ENCODE measurements around the gene GRK1.
"Not testable (repeated sequence)": the region's sequence is repeated elsewhere in the genome, so short reads cannot be mapped to it uniquely, and the experiment has no call there.

GRK1 gene

DNA sequence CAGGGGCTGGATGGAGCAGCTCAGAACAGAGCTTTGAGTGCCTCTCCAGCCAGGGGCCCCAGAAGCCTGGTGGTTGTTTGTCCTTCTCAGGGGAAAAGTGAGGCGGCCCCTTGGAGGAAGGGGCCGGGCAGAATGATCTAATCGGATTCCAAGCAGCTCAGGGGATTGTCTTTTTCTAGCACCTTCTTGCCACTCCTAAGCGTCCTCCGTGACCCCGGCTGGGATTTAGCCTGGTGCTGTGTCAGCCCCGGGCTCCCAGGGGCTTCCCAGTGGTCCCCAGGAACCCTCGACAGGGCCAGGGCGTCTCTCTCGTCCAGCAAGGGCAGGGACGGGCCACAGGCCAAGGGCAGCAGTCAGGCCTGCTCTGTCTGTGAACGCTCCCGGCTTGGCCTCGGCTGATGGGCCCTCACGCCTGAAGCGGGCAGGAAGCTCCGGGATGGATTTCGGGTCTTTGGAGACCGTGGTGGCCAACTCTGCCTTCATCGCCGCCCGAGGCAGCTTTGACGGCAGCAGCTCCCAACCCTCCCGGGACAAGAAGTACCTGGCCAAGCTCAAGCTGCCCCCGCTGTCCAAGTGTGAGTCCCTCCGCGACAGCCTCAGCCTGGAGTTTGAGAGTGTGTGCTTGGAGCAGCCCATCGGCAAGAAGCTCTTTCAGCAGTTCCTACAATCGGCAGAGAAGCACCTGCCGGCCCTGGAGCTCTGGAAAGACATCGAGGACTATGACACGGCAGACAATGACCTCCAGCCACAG, at the start of gene GRK1:
Gene GRK1, plus strand, starts transcription at position 269 of the 751 bp plus-strand sequence. Its CDS starts 168 bp downstream, at position 437.
- no peak for DNase-seq

- no peak for DNase-seq
Measured at GRCh38 chr13:113617961-113618360, 49.1 kb upstream of the GRK1 start.

- no peak for DNase-seq
Measured at GRCh38 chr13:113618455-113618854, 48.6 kb upstream of the GRK1 start.

DNA sequence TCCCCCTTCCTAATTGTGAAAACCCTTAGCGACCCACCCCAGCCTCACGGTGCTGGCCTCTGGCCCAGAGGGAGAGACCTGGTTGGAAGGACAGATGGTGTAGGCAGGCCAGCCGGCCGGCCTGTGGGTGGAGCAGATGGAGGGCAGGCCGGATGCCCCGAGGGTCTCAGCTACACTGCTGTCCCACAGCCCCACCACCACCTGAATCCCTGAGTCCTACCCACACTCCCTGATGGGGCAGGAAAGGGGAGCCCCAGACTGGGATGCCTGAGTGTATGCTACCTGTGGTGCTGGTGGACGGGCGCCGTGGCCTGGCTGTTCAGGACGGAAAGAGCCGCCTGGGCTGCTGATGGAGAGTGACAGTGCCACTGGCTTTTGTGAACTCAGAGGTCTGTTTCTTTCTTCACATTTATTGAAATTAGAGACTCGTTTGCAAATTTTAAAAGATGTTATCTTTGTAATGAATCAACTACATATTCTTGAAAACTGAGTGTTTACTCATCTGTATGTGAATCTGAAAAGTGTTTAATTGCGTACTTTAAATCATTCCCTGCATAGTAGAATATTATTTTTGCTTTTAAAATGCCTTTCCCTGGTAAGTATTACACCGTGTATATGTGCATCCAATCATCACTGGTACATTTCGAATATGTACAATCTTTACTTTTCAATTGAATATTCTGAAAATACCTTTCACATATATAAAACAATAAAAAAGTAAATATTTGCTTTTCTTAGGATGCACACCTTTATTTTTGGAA, 46.8 kb upstream of the GRK1 start:
- DNase-seq, result no peak

GRCh38 chr13:113621046-113621445, 46.0 kb upstream of the GRK1 start:
- DNase-seq, result no peak

GRCh38 chr13:113621498-113621897, 45.5 kb upstream of the GRK1 start:
- not testable (repeated sequence) for DNase-seq

GRCh38 chr13:113621986-113622550, 45.0 kb upstream of the GRK1 start:
- not testable (repeated sequence) for DNase-seq

GRCh38 chr13:113622791-113623490, 44.1 kb upstream of the GRK1 start:
- no peak for DNase-seq

DNA sequence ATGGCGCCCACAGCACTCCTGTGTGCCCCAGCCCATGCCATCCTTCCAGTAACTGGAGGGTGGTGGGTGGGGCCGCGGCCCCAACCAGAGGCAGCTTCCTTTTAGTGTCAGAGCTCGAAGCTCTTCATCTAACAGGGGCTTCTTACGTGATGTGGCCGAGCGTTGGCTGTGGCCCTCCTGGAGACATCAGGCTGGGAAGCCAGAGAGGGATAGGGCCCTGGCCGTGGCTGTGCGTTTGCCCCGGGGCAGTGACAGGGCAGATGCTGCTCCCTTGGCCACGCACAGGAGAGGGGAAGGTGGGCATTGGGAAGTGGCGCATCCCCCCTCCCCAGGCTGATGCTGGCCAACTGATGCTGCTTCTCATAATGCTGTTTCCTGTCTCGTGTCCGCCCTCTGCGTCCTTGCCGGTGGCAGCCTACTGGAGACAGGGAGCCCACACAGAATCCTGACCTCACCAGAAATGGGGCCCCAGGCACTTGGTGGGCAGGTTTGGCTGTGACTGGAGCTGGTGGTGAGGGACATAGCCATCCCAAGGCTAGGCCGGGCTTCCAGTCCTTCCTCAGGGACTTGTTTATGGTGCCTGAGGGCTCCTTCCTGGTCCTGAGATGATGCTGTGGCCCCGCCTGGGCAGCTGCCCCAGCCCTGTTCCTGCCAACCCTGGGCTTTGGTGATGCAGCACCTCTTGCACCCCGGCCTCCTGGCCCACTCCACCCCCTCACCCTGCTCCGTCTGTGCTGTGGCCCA, 43.4 kb upstream of the GRK1 start:
- no peak for DNase-seq

DNA sequence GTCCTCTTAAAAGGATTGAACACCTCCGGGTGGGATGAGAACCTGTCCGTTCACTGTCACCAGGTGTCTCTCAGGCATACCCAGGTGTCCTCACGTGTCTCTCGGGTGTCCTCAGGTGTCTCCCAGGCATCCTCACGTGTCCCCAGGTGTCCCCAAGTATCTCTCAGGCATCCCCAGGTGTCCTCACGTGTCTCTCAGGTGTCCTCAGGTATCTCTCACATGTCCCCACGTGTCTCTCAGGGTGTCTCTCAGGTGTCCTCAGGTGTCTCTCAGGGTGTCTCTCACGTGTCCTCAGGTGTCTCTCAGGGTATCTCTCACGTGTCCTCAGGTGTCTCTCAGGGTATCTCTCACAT, 42.8 kb upstream of the GRK1 start:
- no peak for DNase-seq

DNA sequence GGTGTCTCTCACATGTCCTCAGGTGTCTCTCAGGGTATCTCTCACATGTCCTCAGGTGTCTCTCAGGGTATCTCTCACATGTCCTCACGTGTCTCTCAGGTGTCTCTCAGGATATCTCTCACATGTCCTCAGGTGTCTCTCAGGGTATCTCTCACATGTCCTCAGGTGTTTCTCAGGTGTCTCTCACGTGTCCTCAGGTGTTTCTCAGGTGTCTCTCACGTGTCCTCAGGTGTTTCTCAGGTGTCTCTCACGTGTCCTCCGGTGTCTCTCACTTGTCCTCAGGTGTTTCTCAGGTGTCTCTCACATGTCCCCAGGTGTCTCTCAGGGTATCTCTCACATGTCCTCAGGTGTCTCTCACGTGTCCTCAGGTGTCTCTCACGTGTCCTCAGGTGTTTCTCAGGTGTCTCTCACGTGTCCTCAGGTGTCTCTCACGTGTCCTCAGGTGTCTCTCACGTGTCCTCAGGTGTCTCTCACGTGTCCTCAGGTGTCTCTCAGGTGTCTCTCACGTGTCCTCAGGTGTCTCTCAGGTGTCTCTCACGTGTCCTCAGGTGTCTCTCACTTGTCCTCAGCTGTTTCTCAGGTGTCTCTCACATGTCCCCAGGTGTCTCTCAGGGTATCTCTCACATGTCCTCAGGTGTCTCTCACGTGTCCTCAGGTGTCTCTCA, 42.2 kb upstream of the GRK1 start:
- not testable (repeated sequence) for DNase-seq

DNA sequence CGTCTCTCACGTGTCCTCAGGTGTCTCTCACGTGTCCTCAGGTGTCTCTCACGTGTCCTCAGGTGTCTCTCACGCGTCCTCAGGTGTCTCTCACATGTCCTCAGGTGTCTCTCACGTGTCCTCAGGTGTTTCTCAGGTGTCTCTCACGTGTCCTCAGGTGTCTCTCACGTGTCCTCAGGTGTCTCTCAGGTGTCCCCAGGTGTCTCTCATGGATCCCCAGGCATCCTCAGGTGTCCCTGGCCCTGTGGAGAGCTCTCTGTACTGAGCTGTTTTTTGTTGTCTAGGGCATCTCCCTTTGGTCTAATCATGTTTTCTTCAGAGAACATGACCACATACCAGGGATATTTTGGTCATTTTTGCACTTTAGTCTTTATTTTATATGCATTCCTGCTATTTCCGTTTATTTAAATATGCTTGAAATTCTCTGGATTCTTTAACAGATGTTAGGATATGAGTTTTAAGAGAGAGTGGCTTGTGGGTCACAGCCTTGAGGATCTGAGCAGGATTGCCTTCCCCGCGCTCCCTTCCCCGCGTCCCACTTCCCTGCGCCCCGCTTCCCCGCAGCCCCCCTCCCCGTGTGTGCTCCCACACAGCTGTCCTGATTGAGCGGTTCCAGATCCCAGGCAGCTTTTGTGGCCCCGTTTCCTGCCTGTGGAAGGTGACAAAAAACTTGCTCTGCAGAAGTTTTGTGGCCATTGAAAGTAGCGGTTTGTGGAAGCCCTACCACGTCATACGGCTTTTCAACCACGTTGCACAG, 40.9 kb upstream of the GRK1 start:
- DNase-seq, result no peak

DNA sequence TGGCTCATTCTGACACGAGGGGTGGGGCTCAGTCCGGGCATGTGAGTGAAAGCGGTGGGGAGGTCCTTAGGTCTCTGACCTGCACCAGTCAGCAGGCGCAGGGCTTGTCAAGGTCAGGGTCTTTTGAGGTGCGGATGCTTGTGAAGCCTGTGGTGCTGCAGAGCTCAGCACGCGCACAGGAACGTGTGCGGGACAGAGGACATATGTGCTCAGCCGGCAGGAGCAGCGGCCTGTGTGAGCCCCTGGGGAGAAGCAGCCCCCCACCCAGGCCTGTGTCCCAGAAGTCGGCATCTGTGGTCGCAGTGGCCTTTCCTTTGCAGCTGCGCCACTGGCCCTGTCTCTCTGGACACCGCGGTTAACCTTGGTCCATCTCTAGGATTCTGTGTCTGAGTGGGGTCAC, 39.9 kb upstream of the GRK1 start:
- no peak for DNase-seq

GRCh38 chr13:113628291-113629270, 38.4 kb upstream of the GRK1 start:
- no peak for DNase-seq

- no peak for DNase-seq
Measured at GRCh38 chr13:113629866-113630265, 37.2 kb upstream of the GRK1 start.

GRCh38 chr13:113630296-113630695, 36.7 kb upstream of the GRK1 start:
- no peak for DNase-seq

DNA sequence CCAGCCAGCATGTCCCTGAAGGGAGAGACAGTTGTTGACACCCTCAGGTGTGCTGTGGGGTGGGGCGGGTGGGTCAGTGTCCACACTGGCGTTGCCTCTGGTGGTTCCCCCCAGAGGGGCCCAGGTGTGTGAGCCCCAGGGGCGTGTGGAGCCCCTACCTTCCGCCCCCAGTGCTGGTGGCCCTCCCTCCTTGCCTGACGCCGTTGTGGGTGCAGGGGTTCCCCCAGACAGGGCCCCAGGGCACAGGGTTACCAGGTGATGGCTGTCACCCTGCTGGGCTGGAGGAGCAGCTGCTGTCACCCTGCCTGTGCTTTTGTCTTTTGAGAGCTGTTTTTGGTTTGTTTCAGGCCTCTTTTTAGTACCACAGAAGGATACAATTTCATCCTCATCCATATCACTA, 36.2 kb upstream of the GRK1 start:
- no peak for DNase-seq

GRCh38 chr13:113631341-113632095, 35.5 kb upstream of the GRK1 start:
- no peak for DNase-seq
